HCT116 (cell line): Measurements from ENCODE around the gene SIX3. TPM values are rescaled to one million over a fixed set of nuclear protein-coding genes. Genes with fewer than 3 reads are reported as not detected.
A peak's percentile ranks its signal among the peaks of the same experiment; 100 is the strongest.

Experiments used
- ATAC-seq: fragments of 200-7000 bp; cut with Tn5 transposase; 2 replicates; pipeline ENCODE4 v1.9.1; 2020; ENCODE audit warnings: mild to moderate bottlenecking, moderate library complexity
- BruUV-seq: library from RNA; stranded (reverse); fragments of 400-500 nt; replicated peaks from 2 replicates; lab custom pipeline; 2021; lab: Mats Ljungman, UMichigan
- CTCF ChIA-PET: fragments of 300-600 bp; sonication (Branson Sonifier 250); formaldehyde crosslinking; loops from one replicate; lab custom pipeline; 2021; ENCODE audit warnings: antibody characterized with exemption; lab: Charles Lee
- POLR2A ChIA-PET: fragments of 300-600, 350-600 bp; sonication (Branson Sonifier 250); formaldehyde crosslinking; loops from one replicate; lab custom pipeline; 2021; ENCODE audit warnings: antibody characterized with exemption; lab: Charles Lee
- RAD21 ChIA-PET, 2 experiments: fragments of 300-600 bp; sonication (Branson Sonifier 250); formaldehyde crosslinking; loops; one replicate each; lab custom pipeline; 2023; ENCODE audit warnings: low total read pairs in 2 of 2; ENCODE audit not compliant: uncharacterized antibody in 2 of 2, unreplicated experiment in 2 of 2, low non-redundant PET in 1 of 2; lab: Charles Lee
- DNase-seq: peaks from one replicate; pipeline ENCODE4 v3.0.0-alpha.2; 2010; ENCODE audit warnings: low read depth, low spot score
- H2AFZ ChIP-seq: fragments of 200-600 bp; shearing (Covaris generic), sonication (generic); 2 replicates; pipeline ENCODE4 v1.6.1; 2017; ENCODE audit warnings: low read depth, mixed run types, mixed read lengths, antibody characterized with exemption, low read length; ENCODE audit not compliant: poor library complexity, severe bottlenecking
- H3K27ac ChIP-seq: 2 replicates; pipeline ENCODE4 v1.5.1; 2012; ENCODE audit warnings: low read depth, low read length
- H3K27me3 ChIP-seq: fragments of 200-600 bp; sonication (generic); 2 replicates; pipeline ENCODE4 v1.6.1; 2016; ENCODE audit warnings: mixed run types, low read length, mixed read lengths; ENCODE audit not compliant: insufficient read depth
- H3K36me3 ChIP-seq, 2 experiments: fragments of 200-500 bp in 1 of 2; fragments of 200-600 bp in 1 of 2; sonication (Bioruptor generic) in 1 of 2; sonication (generic) in 1 of 2; 2 replicates each; pipeline versions ENCODE4 v1.5.1 to v1.6.1; 2014 to 2016; ENCODE audit warnings: low read length in 2 of 2, inconsistent platforms in 1 of 2, mixed read lengths in 1 of 2, mixed run types in 1 of 2; ENCODE audit not compliant: insufficient read depth in 2 of 2, control insufficient read depth in 1 of 2
- H3K4me1 ChIP-seq, 2 experiments: fragments of 200-600 bp in 1 of 2; sonication (generic) in 1 of 2; 2 replicates each; pipeline versions ENCODE4 v1.5.1 to v1.6.1; 2012 to 2017; ENCODE audit warnings: low read length in 2 of 2, inconsistent platforms in 1 of 2, mild to moderate bottlenecking in 1 of 2, mixed read lengths in 1 of 2, mixed run types in 1 of 2, moderate library complexity in 1 of 2; ENCODE audit not compliant: insufficient read depth in 2 of 2, control insufficient read depth in 1 of 2
- H3K4me2 ChIP-seq: fragments of 200-600 bp; sonication (generic); 2 replicates; pipeline ENCODE4 v1.6.1; 2017; ENCODE audit warnings: mixed run types, low read length, mixed read lengths
- H3K4me3 ChIP-seq, 2 experiments: fragments of 200-600 bp in 1 of 2; sonication (generic) in 1 of 2; replicated peaks in 1 of 2; 2 replicates each; pipeline ENCODE4 v1.5.1; 2011 to 2016; ENCODE audit warnings: low read length in 2 of 2, control low read depth in 1 of 2, low read depth in 1 of 2, mild to moderate bottlenecking in 1 of 2, mixed read lengths in 1 of 2, mixed run types in 1 of 2
- H3K79me2 ChIP-seq: fragments of 200-600 bp; sonication (generic); 2 replicates; pipeline ENCODE4 v1.6.1; 2017; ENCODE audit warnings: mild to moderate bottlenecking, mixed run types, low read length, moderate library complexity, mixed read lengths; ENCODE audit not compliant: insufficient read depth
- H3K9ac ChIP-seq: fragments of 200-600 bp; sonication (generic); 2 replicates; pipeline ENCODE4 v1.6.1; 2016; ENCODE audit warnings: low read length, mixed read lengths
- H3K9me2 ChIP-seq: fragments of 200-600 bp; sonication (generic), shearing (Covaris generic); 2 replicates; pipeline ENCODE4 v1.6.1; 2017; ENCODE audit warnings: mixed run types, mild to moderate bottlenecking, moderate library complexity; ENCODE audit not compliant: insufficient read depth
- H3K9me3 ChIP-seq, 2 experiments: fragments of 200-500 bp in 1 of 2; fragments of 200-600 bp in 1 of 2; sonication (Bioruptor generic) in 1 of 2; sonication (generic) in 1 of 2; 2 replicates each; pipeline ENCODE4 v1.6.1; 2014 to 2017; ENCODE audit warnings: low read length in 2 of 2, mixed read lengths in 2 of 2, inconsistent platforms in 1 of 2, low read depth in 1 of 2, mild to moderate bottlenecking in 1 of 2, mixed run types in 1 of 2, moderate library complexity in 1 of 2; ENCODE audit not compliant: control insufficient read depth in 1 of 2, insufficient read depth in 1 of 2
- H4K20me1 ChIP-seq: fragments of 200-600 bp; sonication (generic), shearing (Covaris generic); 2 replicates; pipeline ENCODE4 v1.6.1; 2017; ENCODE audit warnings: mixed run types, mild to moderate bottlenecking, moderate library complexity; ENCODE audit not compliant: insufficient read depth
- ATF3 ChIP-seq: IDR thresholded peaks from 2 replicates; pipeline ENCODE4 v1.6.1; 2012
- CBX3 ChIP-seq: IDR thresholded peaks from 2 replicates; pipeline ENCODE4 v1.6.1; 2012; ENCODE audit warnings: low read depth
- EZH2phosphoT487 ChIP-seq: fragments of 200-600 bp; IDR thresholded peaks from 2 replicates; pipeline ENCODE4 v1.6.1; 2018; ENCODE audit warnings: antibody characterized with exemption, borderline replicate concordance
- FOSL1 ChIP-seq: IDR thresholded peaks from 2 replicates; pipeline ENCODE4 v1.6.1; 2012; ENCODE audit warnings: low read depth
- TCF7L2 ChIP-seq: IDR thresholded peaks from 2 replicates; pipeline ENCODE4 v1.7.0; 2011; ENCODE audit warnings: borderline replicate concordance, inconsistent platforms; ENCODE audit not compliant: insufficient read depth, insufficient read length; ENCODE audit errors: extremely low read depth
- ZBTB33 ChIP-seq: IDR thresholded peaks from 2 replicates; pipeline ENCODE4 v1.6.1; 2011; ENCODE audit warnings: mild to moderate bottlenecking, low read length, moderate library complexity; ENCODE audit not compliant: insufficient replicate concordance; ENCODE audit errors: extremely low read depth
- ZFX ChIP-seq: fragments of 450-650 bp; IDR thresholded peaks from 2 replicates; pipeline ENCODE4 v1.6.1; 2017
- intact Hi-C: fragments of 100-400 bp; cut with micrococcal nuclease; formaldehyde crosslinking; loops from 2 replicates; pipeline ENCODE4 v1.10.0; 2022
- total RNA-seq: library from RNA; stranded (reverse); gene quantifications from one replicate; pipeline ENCODE4 v1.2.1, GENCODE V29; 2021; ENCODE audit not compliant: unreplicated experiment

Gene SIX3
- total RNA-seq, 1 experiment from 2014 or later = 1.2 TPM

GRCh38 chr2:44954889-44955592 is 13.5 kb downstream of the SIX3 start:
- TF ChIP-seq CBX3 (no peak), ZFX (no peak), ATF3 (no peak), ZBTB33 (no peak), TCF7L2 (no peak), EZH2phosphoT487 (no peak), FOSL1 (no peak)
- peak overlapping the region; percentile 45 for H2AFZ ChIP-seq
- H3K36me3 ChIP-seq = no peaks in the 10 kb centered on the region
- H3K4me3 ChIP-seq = peak overlapping the region; percentile 23 to 37; a peak in 2 of 4 replicates
- no peaks in the 10 kb centered on the region for H3K79me2 ChIP-seq
- H3K27me3 ChIP-seq = no peaks in the 10 kb centered on the region
- H3K4me1 ChIP-seq = peaks cover 0 to 35% of the 10 kb centered on the region in 2 experiments; a peak in 3 of 4 replicates
- H3K9ac ChIP-seq = no peak overlapping the region
- ChIA-PET CTCF (interaction anchor here (0.8 to 4.4 kb wide), 24 partner anchors 10 to 1077 kb away, joined by 3 to 42 read pairs (median 5); partner anchors contain the start of genes CAMKMT and PREPL), POLR2A (no interaction called here), RAD21 (interaction anchor here (0.8 to 2.7 kb wide), 5 partner anchors 18 to 563 kb away, joined by 3 to 9 read pairs (median 5); no protein-coding TSS in a partner anchor)
- BruUV-seq = no TSS peak
- DNase-seq = no peak
- H3K27ac ChIP-seq = no peak overlapping the region
- H3K4me2 ChIP-seq = peak overlapping the region; percentile 72
- no peaks in the 10 kb centered on the region for H4K20me1 ChIP-seq
- no peaks in the 10 kb centered on the region for H3K9me2 ChIP-seq
- intact Hi-C loops = loop anchor here (1.0 to 5.0 kb wide), 6 partner anchors 398 to 1343 kb away; no protein-coding TSS in a partner anchor
- peak; percentile 2 for ATAC-seq
- no peaks in the 10 kb centered on the region for H3K9me3 ChIP-seq
